Neural cell (in vitro differentiated cells): ENCODE results near the gene DAGLA.

Source experiments
- EP300 ChIP-seq: fragments of 450-650 bp; conservative IDR thresholded peaks from 2 replicates; pipeline ENCODE4 v1.6.1; 2014; ENCODE audit warnings: antibody characterized with exemption, mild to moderate bottlenecking, moderate library complexity; ENCODE audit not compliant: poor library complexity, severe bottlenecking
- EZH2 ChIP-seq: fragments of 200-600, 300-800 bp; shearing (Covaris generic), sonication (generic); IDR thresholded peaks from 2 replicates; pipeline ENCODE4 v1.6.1; 2014; ENCODE audit warnings: antibody characterized with exemption, low read length, borderline replicate concordance, mild to moderate bottlenecking; ENCODE audit not compliant: insufficient read depth, poor library complexity, severe bottlenecking
- MXI1 ChIP-seq: fragments of 450-650 bp; conservative IDR thresholded peaks from 2 replicates; pipeline ENCODE4 v1.6.1; 2014; ENCODE audit warnings: antibody characterized with exemption, mild to moderate bottlenecking; ENCODE audit not compliant: poor library complexity, severe bottlenecking
- POLR2AphosphoS5 ChIP-seq: IDR thresholded peaks from 2 replicates; pipeline ENCODE4 v1.6.1; 2012
- RAD21 ChIP-seq: fragments of 450-650 bp; conservative IDR thresholded peaks from 2 replicates; pipeline ENCODE4 v1.6.1; 2014; ENCODE audit warnings: antibody characterized with exemption, mild to moderate bottlenecking, moderate library complexity
- SMC3 ChIP-seq: fragments of 450-650 bp; conservative IDR thresholded peaks from 2 replicates; pipeline ENCODE4 v1.6.1; 2014; ENCODE audit warnings: antibody characterized with exemption, mild to moderate bottlenecking, moderate library complexity; ENCODE audit not compliant: poor library complexity
- TAF1 ChIP-seq: IDR thresholded peaks from 2 replicates; pipeline ENCODE4 v1.6.1; 2012; ENCODE audit warnings: low read depth
- TF ChIP-seq, protein P1 (sequence below): fragments of 450-650 bp; IDR thresholded peaks from 2 replicates; pipeline ENCODE4 v1.5.1; 2014; ENCODE audit warnings: antibody characterized with exemption, mild to moderate bottlenecking, moderate library complexity; ENCODE audit not compliant: poor library complexity, severe bottlenecking

DNA sequence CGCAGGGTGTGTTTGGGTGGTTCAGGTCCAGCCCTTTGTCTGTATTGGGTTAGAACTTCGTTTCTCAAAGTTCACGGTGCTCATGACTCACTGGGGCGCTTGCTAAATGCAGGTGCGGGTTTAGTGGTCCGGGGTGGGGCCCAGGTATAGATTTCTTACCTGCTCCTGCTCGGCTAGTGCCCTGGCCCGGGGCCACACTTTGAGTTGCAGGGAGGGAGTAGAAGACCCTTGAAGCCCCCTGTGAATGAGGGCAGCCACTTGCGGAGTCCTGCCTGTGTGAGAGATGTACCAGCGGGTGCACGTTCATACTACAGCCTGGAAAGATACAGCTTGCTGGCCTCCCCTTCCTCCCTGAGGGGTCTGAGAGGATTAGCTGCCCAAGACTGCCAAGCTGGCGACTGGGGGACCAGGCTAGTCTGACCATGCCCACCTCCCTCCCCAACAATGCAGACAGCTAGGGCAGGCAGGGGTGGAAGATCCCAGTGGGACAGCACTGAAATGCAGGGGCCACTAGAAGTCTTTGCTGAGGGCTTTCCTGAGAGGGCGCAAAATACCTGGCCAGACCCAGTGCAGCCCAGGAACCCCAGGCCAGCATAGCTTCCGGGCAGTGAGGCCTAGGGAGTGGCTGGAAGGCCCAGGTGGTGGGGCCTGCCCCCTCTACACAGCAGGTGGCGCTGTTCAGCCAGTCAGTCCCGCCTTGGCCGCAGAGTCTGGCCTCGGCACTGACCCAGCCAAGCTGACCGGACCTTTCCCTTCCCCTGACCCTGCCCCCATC, 67.2 kb downstream of the DAGLA start:
- TF ChIP-seq, protein P1, sequence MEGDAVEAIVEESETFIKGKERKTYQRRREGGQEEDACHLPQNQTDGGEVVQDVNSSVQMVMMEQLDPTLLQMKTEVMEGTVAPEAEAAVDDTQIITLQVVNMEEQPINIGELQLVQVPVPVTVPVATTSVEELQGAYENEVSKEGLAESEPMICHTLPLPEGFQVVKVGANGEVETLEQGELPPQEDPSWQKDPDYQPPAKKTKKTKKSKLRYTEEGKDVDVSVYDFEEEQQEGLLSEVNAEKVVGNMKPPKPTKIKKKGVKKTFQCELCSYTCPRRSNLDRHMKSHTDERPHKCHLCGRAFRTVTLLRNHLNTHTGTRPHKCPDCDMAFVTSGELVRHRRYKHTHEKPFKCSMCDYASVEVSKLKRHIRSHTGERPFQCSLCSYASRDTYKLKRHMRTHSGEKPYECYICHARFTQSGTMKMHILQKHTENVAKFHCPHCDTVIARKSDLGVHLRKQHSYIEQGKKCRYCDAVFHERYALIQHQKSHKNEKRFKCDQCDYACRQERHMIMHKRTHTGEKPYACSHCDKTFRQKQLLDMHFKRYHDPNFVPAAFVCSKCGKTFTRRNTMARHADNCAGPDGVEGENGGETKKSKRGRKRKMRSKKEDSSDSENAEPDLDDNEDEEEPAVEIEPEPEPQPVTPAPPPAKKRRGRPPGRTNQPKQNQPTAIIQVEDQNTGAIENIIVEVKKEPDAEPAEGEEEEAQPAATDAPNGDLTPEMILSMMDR, result peak; percentile 55
- TF ChIP-seq EP300, result no peak
- TF ChIP-seq EZH2, result no peak
- no peak for TF ChIP-seq MXI1
- TF ChIP-seq RAD21, result peak; percentile 16
- no peak for TF ChIP-seq POLR2AphosphoS5
- TF ChIP-seq SMC3, result peak; percentile 38
- TF ChIP-seq TAF1, result no peak
